Nephron (organoid): ENCODE data around the gene GNB1L.

Experiments
- H3K27ac Mint-ChIP-seq, 3 experiments: 2 replicates each; pipeline ENCODE4 v1.8.0; 2020; ENCODE audit warnings: mixed read lengths in 3 of 3, mild to moderate bottlenecking in 2 of 3, moderate library complexity in 1 of 3
- H3K27me3 Mint-ChIP-seq: 2 replicates; pipeline ENCODE4 v1.8.0; 2021; ENCODE audit warnings: low read depth, mild to moderate bottlenecking, moderate library complexity, mixed read lengths
- H3K36me3 Mint-ChIP-seq: 2 replicates; pipeline ENCODE4 v1.8.0; 2020; ENCODE audit warnings: low read depth, mixed read lengths
- H3K4me1 Mint-ChIP-seq: 2 replicates; pipeline ENCODE4 v1.8.0; 2020; ENCODE audit warnings: mixed read lengths
- H3K4me3 Mint-ChIP-seq, 3 experiments: 2 replicates each; pipeline ENCODE4 v1.8.0; 2020; ENCODE audit warnings: mild to moderate bottlenecking in 3 of 3, mixed read lengths in 3 of 3, moderate library complexity in 2 of 3
- H3K9me3 Mint-ChIP-seq: 2 replicates; pipeline ENCODE4 v1.8.0; 2020; ENCODE audit warnings: mixed read lengths
- CTCF ChIP-seq, 3 experiments: fragments of 200-600 bp; sonication (generic); IDR thresholded peaks; one replicate each; pipeline ENCODE4 v1.5.0; 2021; ENCODE audit warnings: antibody characterized with exemption in 3 of 3; ENCODE audit not compliant: unreplicated experiment in 3 of 3

Gene GNB1L

GRCh38 chr22:19798891-19799293, 55.8 kb downstream of the GNB1L start:
- H3K36me3 Mint-ChIP-seq = no peaks in the 10 kb centered on the region
- H3K27ac Mint-ChIP-seq = no peak overlapping the region
- no peak for TF ChIP-seq CTCF (IDR thresholded peaks at IDR 0.05; ENCODE audit: unreplicated experiment in 3 of 3)
- peaks cover 15% of the 10 kb centered on the region for H3K27me3 Mint-ChIP-seq
- H3K4me3 Mint-ChIP-seq = no peak overlapping the region
- peaks cover 6% of the 10 kb centered on the region for H3K4me1 Mint-ChIP-seq
- no peaks in the 10 kb centered on the region for H3K9me3 Mint-ChIP-seq

GRCh38 chr22:19798003-19798665, 56.5 kb downstream of the GNB1L start:
- Mint-ChIP-seq H3K4me3 (no peak overlapping the region), H3K27ac (no peak overlapping the region), H3K27me3 (peaks cover 15% of the 10 kb centered on the region), H3K9me3 (peaks cover 6% of the 10 kb centered on the region), H3K4me1 (peaks cover 6% of the 10 kb centered on the region), H3K36me3 (peaks cover 6% of the 10 kb centered on the region)
- no peak for TF ChIP-seq CTCF (IDR thresholded peaks at IDR 0.05; ENCODE audit: unreplicated experiment in 3 of 3)

- TF ChIP-seq CTCF (IDR thresholded peaks at IDR 0.05; ENCODE audit: unreplicated experiment in 3 of 3) = no peak
- peaks cover 10% of the 10 kb centered on the region for H3K9me3 Mint-ChIP-seq
- H3K27me3 Mint-ChIP-seq = peaks cover 14% of the 10 kb centered on the region
Measured at GRCh38 chr22:19797086-19798002, 57.3 kb downstream of the GNB1L start.

GRCh38 chr22:19796160-19796559, 58.5 kb downstream of the GNB1L start:
- H3K27ac Mint-ChIP-seq = no peak overlapping the region
- H3K9me3 Mint-ChIP-seq = peaks cover 20% of the 10 kb centered on the region
- H3K36me3 Mint-ChIP-seq = peaks cover 23% of the 10 kb centered on the region
- no peak overlapping the region for H3K4me3 Mint-ChIP-seq
- TF ChIP-seq CTCF (IDR thresholded peaks at IDR 0.05; ENCODE audit: unreplicated experiment in 3 of 3) = no peak
- H3K4me1 Mint-ChIP-seq = peaks cover 6% of the 10 kb centered on the region
- H3K27me3 Mint-ChIP-seq = peaks cover 15% of the 10 kb centered on the region

More at GRCh38 chr22:19797086-19798002, 57.3 kb downstream of the GNB1L start:
- Mint-ChIP-seq H3K36me3 (peaks cover 11% of the 10 kb centered on the region), H3K27ac (no peak overlapping the region), H3K4me3 (no peak overlapping the region), H3K4me1 (peaks cover 6% of the 10 kb centered on the region)

- TF ChIP-seq CTCF (IDR thresholded peaks at IDR 0.05; ENCODE audit: unreplicated experiment in 3 of 3) = no peak
- H3K27ac Mint-ChIP-seq = no peak overlapping the region
- peaks cover 25% of the 10 kb centered on the region for H3K9me3 Mint-ChIP-seq
- peaks cover 6% of the 10 kb centered on the region for H3K4me1 Mint-ChIP-seq
- H3K27me3 Mint-ChIP-seq = peaks cover 15% of the 10 kb centered on the region
- H3K36me3 Mint-ChIP-seq = peaks cover 27% of the 10 kb centered on the region
- H3K4me3 Mint-ChIP-seq = no peak overlapping the region
Measured at GRCh38 chr22:19795617-19796008, 59.1 kb downstream of the GNB1L start.
